Left lung (tissue), 10 donors: ENCODE measurements around the gene PUM1. TPM values are rescaled to one million over a fixed set of nuclear protein-coding genes. Genes with fewer than 3 reads are reported as not detected.
"Not testable (repeated sequence)": the region's sequence is repeated elsewhere in the genome, so short reads cannot be mapped to it uniquely, and the experiment has no call there.

Experiments
- ATAC-seq: fragments of 200-7000 bp; cut with Tn5 transposase; one replicate; pipeline ENCODE4 v1.9.1; 2020; ENCODE audit warnings: moderate library complexity
- DNase-seq, 4 donors: peaks; one replicate each; pipeline ENCODE4 v3.0.0-alpha.2; 2013 to 2020
- H3K27ac ChIP-seq, 2 donors: fragments of 200-600 bp; sonication (generic) in 1 of 2; one replicate each; pipeline versions ENCODE4 v1.5.0 to v1.8.0; 2020 to 2021
- H3K27me3 ChIP-seq, 2 donors: fragments of 200-600 bp; sonication (generic) in 1 of 2; one replicate each; pipeline versions ENCODE4 v1.5.0 to v1.8.0; 2020 to 2021
- H3K36me3 ChIP-seq, 2 donors: fragments of 200-600 bp; sonication (generic) in 1 of 2; one replicate each; pipeline versions ENCODE4 v1.5.0 to v1.8.0; 2020 to 2021
- H3K4me1 ChIP-seq, 2 donors: fragments of 200-600 bp; one replicate each; pipeline ENCODE4 v1.8.0; 2021
- H3K4me3 ChIP-seq, 2 donors: fragments of 200-600 bp; sonication (generic) in 1 of 2; one replicate each; pipeline versions ENCODE4 v1.5.0 to v1.8.0; 2020 to 2021; ENCODE audit warnings: mild to moderate bottlenecking in 1 of 2
- H3K9me3 ChIP-seq, 2 donors: fragments of 200-600 bp; sonication (generic) in 1 of 2; one replicate each; pipeline versions ENCODE4 v1.5.0 to v1.8.0; 2020 to 2021
- intact Hi-C, 2 donors: fragments of 100-400 bp; cut with DNase I; formaldehyde crosslinking; loops; one replicate each; pipeline versions ENCODE4 v1.11.2 to v1.14.2; 2022
- polyA plus RNA-seq, 6 donors: library from polyadenylated mRNA; unstranded; fragments of 120-200 nt; gene quantifications; one replicate each; pipeline ENCODE4 v1.2.1, GENCODE V29; 2013; ENCODE audit not compliant: insufficient read length in 6 of 6
- total RNA-seq, 2 donors: library from RNA; stranded (reverse); fragmentation: NEBNext Ultra II Directional; extraction: Animal tissue kit (Norgen Biotek cat#: 25700); gene quantifications; one replicate each; pipeline ENCODE4 v1.2.1, GENCODE V29; 2021
- TF ChIP-seq, protein P1 (sequence below), 2 donors: fragments of 200-600 bp; sonication (generic) in 1 of 2; IDR thresholded peaks; one replicate each; pipeline versions ENCODE4 v1.5.0 to v1.8.0; 2021; ENCODE audit warnings: antibody characterized with exemption in 2 of 2
- donor health status: DM: no; HTN: yes; CAD: no.
- donor health status: DM: no; HTN: no; CAD: no.

The PUM1 gene
- total and polyA plus RNA-seq, 8 donors, result 96.7 to 125 (median 108) TPM

- H3K4me3 ChIP-seq, result no peak overlapping the region
- ATAC-seq (no peak), DNase-seq (no peak)
- H3K9me3 ChIP-seq, result no peaks in the 10 kb centered on the region
- TF ChIP-seq, protein P1, sequence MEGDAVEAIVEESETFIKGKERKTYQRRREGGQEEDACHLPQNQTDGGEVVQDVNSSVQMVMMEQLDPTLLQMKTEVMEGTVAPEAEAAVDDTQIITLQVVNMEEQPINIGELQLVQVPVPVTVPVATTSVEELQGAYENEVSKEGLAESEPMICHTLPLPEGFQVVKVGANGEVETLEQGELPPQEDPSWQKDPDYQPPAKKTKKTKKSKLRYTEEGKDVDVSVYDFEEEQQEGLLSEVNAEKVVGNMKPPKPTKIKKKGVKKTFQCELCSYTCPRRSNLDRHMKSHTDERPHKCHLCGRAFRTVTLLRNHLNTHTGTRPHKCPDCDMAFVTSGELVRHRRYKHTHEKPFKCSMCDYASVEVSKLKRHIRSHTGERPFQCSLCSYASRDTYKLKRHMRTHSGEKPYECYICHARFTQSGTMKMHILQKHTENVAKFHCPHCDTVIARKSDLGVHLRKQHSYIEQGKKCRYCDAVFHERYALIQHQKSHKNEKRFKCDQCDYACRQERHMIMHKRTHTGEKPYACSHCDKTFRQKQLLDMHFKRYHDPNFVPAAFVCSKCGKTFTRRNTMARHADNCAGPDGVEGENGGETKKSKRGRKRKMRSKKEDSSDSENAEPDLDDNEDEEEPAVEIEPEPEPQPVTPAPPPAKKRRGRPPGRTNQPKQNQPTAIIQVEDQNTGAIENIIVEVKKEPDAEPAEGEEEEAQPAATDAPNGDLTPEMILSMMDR (IDR thresholded peaks at IDR 0.05), result no peak
- H3K36me3 ChIP-seq, result peaks cover 0 to 57% of the 10 kb centered on the region in 2 donors
- intact Hi-C loops, result no loop called here
- H3K4me1 ChIP-seq, result peaks cover 8 to 82% of the 10 kb centered on the region in 2 donors
- H3K27ac ChIP-seq, result no peak overlapping the region
- H3K27me3 ChIP-seq, result no peaks in the 10 kb centered on the region
Measured at GRCh38 chr1:31055953-31056352, 9.6 kb downstream of the PUM1 start.

DNA sequence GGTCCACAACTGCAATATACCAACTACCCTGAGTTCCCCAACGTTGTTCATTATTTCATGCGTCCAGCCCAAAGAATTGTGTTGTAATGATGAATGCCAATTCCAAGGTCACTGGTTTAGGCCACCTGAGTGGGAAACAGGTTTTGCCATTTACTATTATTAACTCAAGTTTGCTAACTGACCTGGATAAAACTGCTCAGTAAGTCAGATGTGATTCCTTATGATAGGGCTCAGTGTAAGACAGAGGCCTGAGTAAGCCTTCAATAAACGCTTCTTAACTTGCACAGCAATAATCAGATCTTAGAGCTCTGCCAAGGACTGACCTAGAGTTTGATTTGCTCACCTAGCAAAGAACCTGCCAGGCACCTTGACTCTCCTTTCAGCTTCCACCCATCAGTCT is 10.0 kb downstream of the PUM1 start:
- H3K4me3 ChIP-seq, result no peak overlapping the region
- no peaks in the 10 kb centered on the region for H3K27me3 ChIP-seq
- no peak overlapping the region for H3K27ac ChIP-seq
- ATAC-seq (peak; percentile 35), DNase-seq (no peak)
- H3K4me1 ChIP-seq, result peaks cover 8 to 80% of the 10 kb centered on the region in 2 donors
- H3K9me3 ChIP-seq, result no peaks in the 10 kb centered on the region
- intact Hi-C loops, result no loop called here
- TF ChIP-seq, protein P1 (IDR thresholded peaks at IDR 0.05), result no peak
- H3K36me3 ChIP-seq, result peaks cover 0 to 57% of the 10 kb centered on the region in 2 donors

DNA sequence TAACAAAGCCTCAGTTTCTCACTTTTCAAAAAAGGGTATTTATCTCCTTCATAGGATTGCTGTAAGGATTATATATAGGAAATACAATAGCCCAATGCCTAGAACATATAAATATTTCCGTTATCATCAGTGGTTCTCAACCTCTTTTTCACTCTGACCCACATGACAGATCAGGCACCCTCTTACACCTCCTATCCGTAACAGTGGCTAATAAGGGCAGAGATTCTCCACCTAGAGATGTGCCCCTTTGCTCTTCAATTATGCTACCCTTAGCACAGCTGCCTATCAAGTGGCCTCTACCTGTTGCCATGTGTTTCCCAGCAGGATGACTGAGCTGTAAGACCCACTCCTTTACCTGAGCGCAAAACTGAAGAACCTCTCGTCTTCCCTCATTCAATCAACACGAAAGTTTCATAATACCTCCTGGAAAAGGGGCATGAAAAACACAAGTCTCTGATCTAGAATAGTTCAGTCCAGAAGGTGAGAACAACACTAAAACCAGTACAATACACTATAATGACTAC is 10.5 kb downstream of the PUM1 start:
- Histone ChIP-seq H3K27me3 (no peaks in the 10 kb centered on the region), H3K4me3 (no peak overlapping the region), H3K9me3 (no peaks in the 10 kb centered on the region), H3K4me1 (peaks cover 8 to 85% of the 10 kb centered on the region in 2 donors), H3K36me3 (peaks cover 0 to 57% of the 10 kb centered on the region in 2 donors), H3K27ac (no peak overlapping the region)
- TF ChIP-seq, protein P1 (IDR thresholded peaks at IDR 0.05), result no peak
- ATAC-seq, result peak; percentile 67
- intact Hi-C loops, result no loop called here
- no peak for DNase-seq

DNA sequence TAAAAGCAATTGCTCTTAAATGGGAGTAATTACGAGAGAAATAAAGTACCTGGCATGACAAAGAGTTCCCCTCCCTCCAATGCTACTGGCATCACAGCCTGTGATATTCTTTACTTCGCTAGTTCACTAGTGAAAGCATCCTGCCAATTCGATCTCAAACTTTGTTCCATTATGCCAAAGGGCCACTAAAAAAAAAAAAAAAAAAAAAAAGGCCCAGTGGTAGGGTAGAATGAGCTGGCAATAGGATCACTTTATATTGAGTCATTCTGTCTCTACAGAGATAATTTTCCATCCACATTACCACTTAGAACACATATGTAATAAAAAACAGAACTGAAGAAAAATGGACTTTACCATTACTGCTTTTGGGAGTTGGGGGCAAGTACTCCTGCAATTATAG is 11.2 kb downstream of the PUM1 start:
- Histone ChIP-seq H3K27me3 (no peaks in the 10 kb centered on the region), H3K36me3 (peaks cover 0 to 56% of the 10 kb centered on the region in 2 donors), H3K27ac (no peak overlapping the region), H3K4me1 (peaks cover 8 to 85% of the 10 kb centered on the region in 2 donors), H3K4me3 (no peak overlapping the region), H3K9me3 (no peaks in the 10 kb centered on the region)
- TF ChIP-seq, protein P1 (IDR thresholded peaks at IDR 0.05), result no peak
- intact Hi-C loops, result no loop called here
- no peak for ATAC-seq
- DNase-seq, result no peak

- ATAC-seq (peak; percentile 53), DNase-seq (peak in 2 of 4 donors; percentile 37 to 55)
- Histone ChIP-seq H3K36me3 (peaks cover 0 to 38% of the 10 kb centered on the region in 2 donors), H3K27ac (peak overlapping the region in 1 of 2 donors; percentile 23), H3K4me1 (peaks cover 8 to 85% of the 10 kb centered on the region in 2 donors)
- H3K4me3 ChIP-seq, intact Hi-C loops, H3K9me3 ChIP-seq, H3K27me3 ChIP-seq: not testable (repeated sequence)
Measured at GRCh38 chr1:31052613-31053012, 12.9 kb downstream of the PUM1 start.

DNA sequence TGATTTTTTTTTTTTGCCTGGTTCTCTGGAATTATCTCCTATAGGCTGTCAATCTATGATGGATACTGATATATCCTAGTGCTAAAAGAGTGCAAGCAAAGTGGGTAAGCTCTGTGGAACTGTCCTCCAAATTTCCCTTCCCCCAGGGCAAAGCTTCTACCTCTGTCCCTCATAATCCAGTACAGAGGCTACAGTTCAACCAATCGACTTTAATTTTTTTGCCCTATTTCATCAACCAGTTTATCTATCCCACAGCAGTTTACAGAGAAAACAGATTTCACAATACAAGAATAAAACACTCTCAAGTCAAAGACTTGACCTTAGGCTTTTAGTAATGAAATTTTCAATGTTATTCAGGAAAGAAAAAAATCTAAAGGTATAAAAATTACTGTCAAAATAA is 13.9 kb downstream of the PUM1 start:
- intact Hi-C loops, result no loop called here
- no peaks in the 10 kb centered on the region for H3K27me3 ChIP-seq
- peaks cover 0 to 28% of the 10 kb centered on the region in 2 donors for H3K36me3 ChIP-seq
- H3K27ac ChIP-seq, result no peak overlapping the region
- no peaks in the 10 kb centered on the region for H3K9me3 ChIP-seq
- peaks cover 8 to 79% of the 10 kb centered on the region in 2 donors for H3K4me1 ChIP-seq
- DNase-seq (no peak), ATAC-seq (no peak)
- TF ChIP-seq, protein P1 (IDR thresholded peaks at IDR 0.05), result no peak
- H3K4me3 ChIP-seq, result no peak overlapping the region

- H3K4me3 ChIP-seq, ATAC-seq, H3K9me3 ChIP-seq, H3K27me3 ChIP-seq, H3K27ac ChIP-seq, DNase-seq, intact Hi-C loops: not testable (repeated sequence)
- peaks cover 0 to 23% of the 10 kb centered on the region in 2 donors for H3K36me3 ChIP-seq
- peaks cover 8 to 44% of the 10 kb centered on the region in 2 donors for H3K4me1 ChIP-seq
Measured at GRCh38 chr1:31047507-31047906, 18.0 kb downstream of the PUM1 start.
